ENCODE results near the gene RNF112. TPM values are rescaled to one million over a fixed set of nuclear protein-coding genes. Genes with fewer than 3 reads are reported as not detected.
A peak's percentile ranks its signal among the peaks of the same experiment; 100 is the strongest.

The RNF112 gene
- total and polyA plus RNA-seq, 2 of the 13 experiments (the other 11 are each of a cell fraction or from before 2014, with no cell fraction given): 0.05 TPM; not detected in 1

DNA sequence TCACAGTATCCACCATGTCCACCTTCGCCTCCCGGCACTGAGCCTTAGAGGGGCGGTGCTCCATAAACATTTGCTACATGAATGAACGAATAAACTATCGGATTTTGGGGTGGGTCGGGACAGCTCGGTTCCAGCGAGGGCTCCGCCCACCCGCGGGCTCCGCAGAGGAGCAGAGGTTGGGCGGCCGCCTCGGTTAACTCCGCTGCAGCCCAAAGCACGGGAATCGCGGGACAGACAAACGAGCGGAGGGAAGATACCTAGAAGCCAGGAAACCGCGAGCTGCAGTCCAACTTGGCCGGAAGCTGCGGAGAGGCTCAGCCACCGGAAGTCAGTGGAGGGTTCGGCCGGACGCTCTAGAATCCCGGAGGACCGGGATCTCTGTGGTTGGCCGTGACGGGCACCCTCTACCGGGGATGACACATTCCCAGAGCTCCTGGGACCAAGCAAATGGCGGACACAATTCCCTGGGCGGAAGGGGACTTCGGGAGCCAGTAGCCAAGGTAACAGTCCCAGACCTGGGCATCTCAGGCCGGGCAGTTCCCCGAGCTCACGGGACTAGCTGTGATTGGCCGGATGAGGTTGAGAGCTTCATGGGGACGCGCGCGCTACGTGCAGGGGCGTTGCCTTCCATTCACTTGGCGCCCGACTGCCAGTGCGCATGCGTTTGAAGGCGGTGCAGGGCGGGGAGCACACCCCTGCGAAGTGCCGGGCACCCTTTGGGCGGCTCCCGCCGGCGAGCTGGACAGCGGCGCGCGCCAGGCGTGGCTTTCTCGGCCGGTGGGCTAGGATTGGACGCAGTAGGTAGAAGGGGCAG, 33.2 kb upstream of the RNF112 start (continued):
- TF ChIP-seq, protein P1, sequence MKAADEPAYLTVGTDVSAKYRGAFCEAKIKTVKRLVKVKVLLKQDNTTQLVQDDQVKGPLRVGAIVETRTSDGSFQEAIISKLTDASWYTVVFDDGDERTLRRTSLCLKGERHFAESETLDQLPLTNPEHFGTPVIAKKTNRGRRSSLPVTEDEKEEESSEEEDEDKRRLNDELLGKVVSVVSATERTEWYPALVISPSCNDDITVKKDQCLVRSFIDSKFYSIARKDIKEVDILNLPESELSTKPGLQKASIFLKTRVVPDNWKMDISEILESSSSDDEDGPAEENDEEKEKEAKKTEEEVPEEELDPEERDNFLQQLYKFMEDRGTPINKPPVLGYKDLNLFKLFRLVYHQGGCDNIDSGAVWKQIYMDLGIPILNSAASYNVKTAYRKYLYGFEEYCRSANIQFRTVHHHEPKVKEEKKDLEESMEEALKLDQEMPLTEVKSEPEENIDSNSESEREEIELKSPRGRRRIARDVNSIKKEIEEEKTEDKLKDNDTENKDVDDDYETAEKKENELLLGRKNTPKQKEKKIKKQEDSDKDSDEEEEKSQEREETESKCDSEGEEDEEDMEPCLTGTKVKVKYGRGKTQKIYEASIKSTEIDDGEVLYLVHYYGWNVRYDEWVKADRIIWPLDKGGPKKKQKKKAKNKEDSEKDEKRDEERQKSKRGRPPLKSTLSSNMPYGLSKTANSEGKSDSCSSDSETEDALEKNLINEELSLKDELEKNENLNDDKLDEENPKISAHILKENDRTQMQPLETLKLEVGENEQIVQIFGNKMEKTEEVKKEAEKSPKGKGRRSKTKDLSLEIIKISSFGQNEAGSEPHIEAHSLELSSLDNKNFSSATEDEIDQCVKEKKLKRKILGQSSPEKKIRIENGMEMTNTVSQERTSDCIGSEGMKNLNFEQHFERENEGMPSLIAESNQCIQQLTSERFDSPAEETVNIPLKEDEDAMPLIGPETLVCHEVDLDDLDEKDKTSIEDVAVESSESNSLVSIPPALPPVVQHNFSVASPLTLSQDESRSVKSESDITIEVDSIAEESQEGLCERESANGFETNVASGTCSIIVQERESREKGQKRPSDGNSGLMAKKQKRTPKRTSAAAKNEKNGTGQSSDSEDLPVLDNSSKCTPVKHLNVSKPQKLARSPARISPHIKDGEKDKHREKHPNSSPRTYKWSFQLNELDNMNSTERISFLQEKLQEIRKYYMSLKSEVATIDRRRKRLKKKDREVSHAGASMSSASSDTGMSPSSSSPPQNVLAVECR (CRISPR knock-in tag; IDR thresholded peaks at IDR 0.05; ENCODE audit: borderline replicate concordance): peak; percentile 84; the same call in 1 of the 2 replicates
- no peak for TF ChIP-seq EED (CRISPR knock-in tag; IDR thresholded peaks at IDR 0.05)
- no peak; the same call in 1 of the 2 replicates for TF ChIP-seq ZNF264 (CRISPR knock-in tag; IDR thresholded peaks at IDR 0.05)
- no peak for TF ChIP-seq NCOA2 (CRISPR knock-in tag; IDR thresholded peaks at IDR 0.05)
- peak; percentile 70; the same call in 1 of the 2 replicates for TF ChIP-seq SIN3A (IDR thresholded peaks at IDR 0.05; ENCODE audit: borderline replicate concordance, low read depth, low read length)
- no peak for TF ChIP-seq CEBPB (IDR thresholded peaks at IDR 0.05; ENCODE audit: borderline replicate concordance, low read depth, low read length)
- peak; percentile 62 for TF ChIP-seq BHLHE40 (IDR thresholded peaks at IDR 0.05; ENCODE audit: low read length)
- TF ChIP-seq ZNF891 (CRISPR knock-in tag; IDR thresholded peaks at IDR 0.05): no peak
- TF ChIP-seq ZNF235 (CRISPR knock-in tag; IDR thresholded peaks at IDR 0.05; ENCODE audit: borderline replicate concordance): no peak
- TF ChIP-seq, protein P2, sequence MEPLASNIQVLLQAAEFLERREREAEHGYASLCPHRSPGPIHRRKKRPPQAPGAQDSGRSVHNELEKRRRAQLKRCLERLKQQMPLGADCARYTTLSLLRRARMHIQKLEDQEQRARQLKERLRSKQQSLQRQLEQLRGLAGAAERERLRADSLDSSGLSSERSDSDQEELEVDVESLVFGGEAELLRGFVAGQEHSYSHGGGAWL (CRISPR knock-in tag; IDR thresholded peaks at IDR 0.05): no peak
- peak; percentile 95 for TF ChIP-seq KAT8 (CRISPR knock-in tag; IDR thresholded peaks at IDR 0.05)
- no peak for TF ChIP-seq HDAC6 (IDR thresholded peaks at IDR 0.05; ENCODE audit: low read depth, low read length)
- no peak for TF ChIP-seq FOXC1 (CRISPR knock-in tag; IDR thresholded peaks at IDR 0.05; ENCODE audit: borderline replicate concordance)
- TF ChIP-seq ATF1 (CRISPR knock-in tag; IDR thresholded peaks at IDR 0.05): no peak; the same call in 1 of the 2 replicates
- no peak for TF ChIP-seq ZFP41 (CRISPR knock-in tag; IDR thresholded peaks at IDR 0.05; ENCODE audit: borderline replicate concordance)
- no peak for TF ChIP-seq PAF1 (CRISPR knock-in tag; IDR thresholded peaks at IDR 0.05)
- TF ChIP-seq, protein P3, sequence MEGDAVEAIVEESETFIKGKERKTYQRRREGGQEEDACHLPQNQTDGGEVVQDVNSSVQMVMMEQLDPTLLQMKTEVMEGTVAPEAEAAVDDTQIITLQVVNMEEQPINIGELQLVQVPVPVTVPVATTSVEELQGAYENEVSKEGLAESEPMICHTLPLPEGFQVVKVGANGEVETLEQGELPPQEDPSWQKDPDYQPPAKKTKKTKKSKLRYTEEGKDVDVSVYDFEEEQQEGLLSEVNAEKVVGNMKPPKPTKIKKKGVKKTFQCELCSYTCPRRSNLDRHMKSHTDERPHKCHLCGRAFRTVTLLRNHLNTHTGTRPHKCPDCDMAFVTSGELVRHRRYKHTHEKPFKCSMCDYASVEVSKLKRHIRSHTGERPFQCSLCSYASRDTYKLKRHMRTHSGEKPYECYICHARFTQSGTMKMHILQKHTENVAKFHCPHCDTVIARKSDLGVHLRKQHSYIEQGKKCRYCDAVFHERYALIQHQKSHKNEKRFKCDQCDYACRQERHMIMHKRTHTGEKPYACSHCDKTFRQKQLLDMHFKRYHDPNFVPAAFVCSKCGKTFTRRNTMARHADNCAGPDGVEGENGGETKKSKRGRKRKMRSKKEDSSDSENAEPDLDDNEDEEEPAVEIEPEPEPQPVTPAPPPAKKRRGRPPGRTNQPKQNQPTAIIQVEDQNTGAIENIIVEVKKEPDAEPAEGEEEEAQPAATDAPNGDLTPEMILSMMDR (CRISPR knock-in tag; IDR thresholded peaks at IDR 0.05): peak; percentile 56
- no peak for TF ChIP-seq FOXK2 (IDR thresholded peaks at IDR 0.05)
- TF ChIP-seq ZNF562 (CRISPR knock-in tag; IDR thresholded peaks at IDR 0.05; ENCODE audit: borderline replicate concordance): no peak
- peak; percentile 33 for TF ChIP-seq TEAD3 (CRISPR knock-in tag; optimal IDR thresholded peaks at IDR 0.05; ENCODE audit: borderline replicate concordance)
- TF ChIP-seq FOXM1 (CRISPR knock-in tag; IDR thresholded peaks at IDR 0.05): no peak
- TF ChIP-seq, protein P4, sequence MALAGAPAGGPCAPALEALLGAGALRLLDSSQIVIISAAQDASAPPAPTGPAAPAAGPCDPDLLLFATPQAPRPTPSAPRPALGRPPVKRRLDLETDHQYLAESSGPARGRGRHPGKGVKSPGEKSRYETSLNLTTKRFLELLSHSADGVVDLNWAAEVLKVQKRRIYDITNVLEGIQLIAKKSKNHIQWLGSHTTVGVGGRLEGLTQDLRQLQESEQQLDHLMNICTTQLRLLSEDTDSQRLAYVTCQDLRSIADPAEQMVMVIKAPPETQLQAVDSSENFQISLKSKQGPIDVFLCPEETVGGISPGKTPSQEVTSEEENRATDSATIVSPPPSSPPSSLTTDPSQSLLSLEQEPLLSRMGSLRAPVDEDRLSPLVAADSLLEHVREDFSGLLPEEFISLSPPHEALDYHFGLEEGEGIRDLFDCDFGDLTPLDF (CRISPR knock-in tag; IDR thresholded peaks at IDR 0.05): peak; percentile 67
- TF ChIP-seq ZNF766 (CRISPR knock-in tag; IDR thresholded peaks at IDR 0.05; ENCODE audit: borderline replicate concordance): peak; percentile 87
- no peak for TF ChIP-seq ARHGAP35 (CRISPR knock-in tag; IDR thresholded peaks at IDR 0.05; ENCODE audit: borderline replicate concordance)

Data from HepG2 (cell line).